Hematopoietic multipotent progenitor cell treated with erythropoietin and hydrocortisone succinate and interleukin-3 and kit ligand, for 4 days (in vitro differentiated cells): Measurements from ENCODE around the gene AGTRAP.

ENCODE experiments used
- DNase-seq: peaks from one replicate; pipeline ENCODE4 v3.0.0-alpha.2; 2015

AGTRAP gene, protein sequence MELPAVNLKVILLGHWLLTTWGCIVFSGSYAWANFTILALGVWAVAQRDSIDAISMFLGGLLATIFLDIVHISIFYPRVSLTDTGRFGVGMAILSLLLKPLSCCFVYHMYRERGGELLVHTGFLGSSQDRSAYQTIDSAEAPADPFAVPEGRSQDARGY

GRCh38 chr1:11735854-11736745, at the start of gene AGTRAP:
AGTRAP (plus strand) TSS chr1:11736136; CDS start chr1:11736209, 73 bp downstream.
- DNase-seq = peak; percentile 97

DNA sequence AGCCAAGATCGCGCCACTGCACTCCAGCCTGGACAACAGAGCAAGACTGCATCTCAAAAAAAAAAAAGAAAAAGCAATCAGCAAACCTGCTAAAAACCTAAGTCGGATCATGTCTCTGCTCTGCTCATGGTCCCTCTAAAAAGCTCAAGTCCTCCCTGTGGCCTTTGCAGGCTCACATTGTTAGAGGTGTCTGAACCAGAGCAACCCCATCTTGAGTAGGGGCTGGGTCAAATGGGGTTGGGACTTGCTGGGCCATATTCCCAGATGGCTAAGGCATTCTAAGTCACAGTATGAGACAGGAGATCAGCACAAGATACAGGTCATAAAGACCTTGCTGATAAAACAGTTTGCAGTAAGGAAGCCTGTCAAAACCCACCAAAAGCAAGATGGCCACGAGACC, 47.4 kb upstream of the AGTRAP start:
- DNase-seq = no peak

DNA sequence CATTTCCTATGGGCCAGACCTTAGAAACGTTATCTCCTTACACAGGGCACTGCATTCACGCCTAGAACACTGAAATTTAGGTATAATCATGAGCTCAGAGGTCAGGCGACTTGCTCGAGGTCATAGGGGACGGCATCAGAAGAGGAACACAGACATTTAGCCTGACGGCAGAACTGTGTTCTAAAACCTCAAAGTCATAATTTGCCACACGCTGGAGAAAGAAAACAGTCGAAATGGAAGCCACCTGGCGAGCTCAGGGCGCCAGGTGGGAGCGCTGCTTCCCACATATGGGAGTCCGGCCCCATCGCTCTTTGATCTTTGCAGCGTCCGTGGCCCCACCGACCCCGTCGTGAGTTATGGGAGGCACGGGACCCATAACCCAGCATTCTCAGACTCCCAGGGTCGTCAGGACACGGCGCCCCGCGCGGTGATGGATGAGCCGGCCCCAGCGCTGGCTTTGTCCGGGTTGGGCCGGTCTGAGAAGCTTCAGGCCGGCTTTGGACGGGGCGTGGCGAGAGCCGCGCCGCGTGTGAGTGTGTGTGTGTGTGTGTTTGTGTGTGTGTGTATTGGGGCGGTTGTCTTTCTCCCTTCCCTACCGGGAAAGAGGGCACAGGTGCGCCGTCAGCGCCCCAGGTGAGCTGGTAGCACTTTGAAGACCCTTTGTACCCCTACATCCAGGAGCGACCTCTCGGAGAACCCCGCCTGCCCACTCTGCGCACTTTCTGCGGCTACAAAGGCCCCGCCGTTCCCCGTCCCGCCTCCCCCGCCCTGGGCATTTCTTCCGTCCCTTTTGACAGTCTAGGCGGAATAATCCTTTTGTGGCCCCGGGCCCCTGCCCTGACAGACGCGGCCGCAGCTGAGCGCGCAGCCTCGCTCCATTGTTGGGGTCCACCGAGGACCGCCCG, 45.3 kb upstream of the AGTRAP start:
- DNase-seq = peak; percentile 25

DNA sequence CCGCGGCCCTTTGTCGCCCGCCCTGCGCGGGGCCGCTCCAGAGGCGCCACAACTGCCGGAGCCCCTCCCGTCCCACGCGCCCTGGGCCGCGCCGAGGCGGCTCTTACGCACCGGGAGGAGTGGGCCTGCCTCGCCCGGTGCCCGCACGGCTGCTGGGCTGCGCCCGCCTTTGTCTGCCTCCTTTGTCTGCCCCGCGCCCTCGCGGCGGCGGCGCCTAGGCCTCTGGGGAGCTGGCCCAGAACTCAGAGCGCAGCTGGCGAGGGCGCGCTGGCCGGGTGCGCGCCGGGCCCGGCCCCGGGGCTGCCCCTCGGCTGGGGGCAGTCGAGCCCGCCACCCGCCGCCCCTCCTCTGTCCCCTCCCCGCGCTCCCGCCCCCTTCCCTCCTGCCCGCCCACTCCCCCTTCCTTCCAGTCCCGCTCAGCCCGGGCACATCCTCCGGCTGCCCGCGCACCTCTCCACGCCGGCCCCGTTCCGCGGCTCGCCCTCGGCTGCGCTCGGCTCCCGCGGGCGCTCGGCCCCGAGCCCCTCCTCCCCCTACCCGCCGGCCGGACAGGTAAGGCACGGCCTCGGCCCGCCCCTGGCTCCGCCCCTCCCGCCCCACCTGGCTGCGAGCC, 44.5 kb upstream of the AGTRAP start, which contains the start of gene DRAXIN:
Gene DRAXIN (plus strand): TSS at position 409 of the 613 bp plus-strand sequence. CDS start 14,549 bp downstream, outside the sequence.
- no peak for DNase-seq

DNA sequence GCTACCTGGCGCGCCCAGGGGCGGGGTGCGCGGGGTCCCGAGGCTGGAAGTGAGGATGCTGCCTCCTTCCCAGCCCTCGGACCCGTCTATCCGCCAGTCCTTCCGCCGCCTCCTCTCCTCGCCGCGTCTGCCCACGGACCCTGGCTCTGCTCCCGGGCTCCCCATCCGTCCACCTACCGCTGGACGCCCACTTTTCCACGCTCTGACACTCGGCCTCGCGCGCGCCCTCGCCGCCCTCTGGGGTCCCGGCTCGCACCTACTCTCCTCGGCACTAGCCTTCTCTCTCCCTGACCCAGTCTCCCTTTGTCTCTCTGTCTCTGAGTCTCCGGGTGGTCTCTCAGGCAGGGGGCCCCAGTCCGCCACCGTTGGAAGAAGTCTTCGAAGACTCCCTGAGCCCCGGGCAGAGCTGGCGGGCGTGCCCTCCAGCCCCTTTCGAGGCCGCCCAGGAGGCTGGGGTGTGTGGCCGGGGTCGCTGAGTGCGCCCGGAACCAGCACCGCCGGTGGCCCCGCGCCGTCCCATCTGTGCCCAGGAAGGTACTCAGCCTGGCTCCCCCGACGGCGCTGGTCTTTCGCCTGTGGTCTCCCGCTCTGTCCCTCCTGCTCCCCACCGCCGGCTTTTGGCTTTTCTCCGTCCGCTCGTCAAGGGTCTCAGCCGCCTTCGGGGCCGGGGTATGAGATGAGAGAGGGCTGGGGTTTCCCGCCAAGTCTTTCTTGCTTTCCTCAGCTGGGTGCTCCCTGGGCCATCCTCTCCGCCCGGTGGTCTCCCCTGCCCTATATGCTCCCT, 43.8 kb upstream of the AGTRAP start:
- DNase-seq = no peak

GRCh38 chr1:11693024-11693590, 42.8 kb upstream of the AGTRAP start:
- peak; percentile 79 for DNase-seq

- DNase-seq = no peak
Observed at GRCh38 chr1:11693917-11694316, 42.0 kb upstream of the AGTRAP start.

DNA sequence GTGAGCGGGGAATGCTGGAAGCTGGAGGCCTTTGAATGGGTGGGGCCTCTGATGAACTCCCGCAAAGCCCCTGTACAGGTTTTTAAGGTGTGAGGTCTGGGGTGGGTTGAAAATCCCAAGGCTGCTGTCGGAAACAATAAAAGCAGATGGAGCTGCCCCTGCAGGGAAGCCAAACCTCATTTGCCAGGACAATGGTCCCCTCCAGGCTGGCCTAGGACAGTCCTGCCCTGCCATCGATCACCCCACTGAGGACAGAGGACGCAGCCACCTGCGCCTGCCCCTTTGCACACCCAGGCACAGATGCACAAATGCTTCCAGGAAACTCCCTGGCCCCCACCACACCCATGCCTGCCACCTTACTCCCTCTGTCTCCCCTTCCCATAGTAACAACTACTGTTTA, 40.1 kb upstream of the AGTRAP start:
- DNase-seq = no peak

DNA sequence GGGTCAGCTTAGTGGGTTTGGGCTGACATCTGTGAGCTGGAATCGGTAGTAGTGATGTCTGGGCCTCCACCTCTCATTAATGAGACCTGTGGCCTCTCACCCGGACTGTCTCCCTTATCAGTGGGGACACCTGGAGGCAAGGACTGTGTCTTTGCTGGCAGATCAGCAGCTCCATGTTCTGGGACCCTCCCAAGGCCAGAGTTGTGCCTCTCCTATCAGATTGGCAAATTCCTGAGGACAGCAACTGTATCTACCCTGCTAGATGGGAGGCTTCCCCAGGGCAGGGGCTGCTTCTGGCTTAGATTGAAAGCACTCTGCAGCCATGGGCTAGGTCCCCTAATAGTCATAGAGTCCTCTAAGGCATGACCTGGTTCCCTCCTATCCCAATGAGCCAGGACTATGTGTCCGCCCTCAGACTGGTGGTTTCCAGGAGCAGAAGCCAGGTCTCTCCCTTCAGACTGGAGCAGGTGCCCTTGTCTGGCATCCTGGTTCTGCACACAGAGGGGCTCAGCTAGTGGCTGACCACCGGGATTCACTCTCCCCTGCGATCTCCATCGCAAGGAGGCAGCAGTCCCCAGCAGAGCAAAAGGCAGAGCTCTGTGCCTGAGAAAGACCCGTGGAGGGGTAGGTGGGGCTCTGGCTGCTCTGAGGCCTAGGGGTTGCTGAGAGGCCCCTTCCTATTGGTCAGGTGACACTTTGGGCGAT, 38.6 kb upstream of the AGTRAP start:
- DNase-seq = peak; percentile 63

DNA sequence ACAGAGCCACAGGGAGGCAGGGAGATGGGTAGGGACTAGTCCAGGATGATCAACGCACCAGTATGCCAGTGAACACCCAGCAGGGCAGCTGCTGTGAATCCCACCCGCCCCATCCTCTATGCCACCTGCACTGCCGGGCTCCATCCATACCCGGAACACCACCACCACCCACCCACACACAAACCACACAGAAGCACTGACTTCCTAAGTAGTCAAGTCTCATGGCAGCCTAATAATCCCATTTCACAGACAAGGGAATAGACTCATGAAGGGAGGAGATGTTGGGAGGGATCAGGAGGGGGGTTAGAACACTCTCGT, 38.1 kb upstream of the AGTRAP start:
- DNase-seq = no peak

DNA sequence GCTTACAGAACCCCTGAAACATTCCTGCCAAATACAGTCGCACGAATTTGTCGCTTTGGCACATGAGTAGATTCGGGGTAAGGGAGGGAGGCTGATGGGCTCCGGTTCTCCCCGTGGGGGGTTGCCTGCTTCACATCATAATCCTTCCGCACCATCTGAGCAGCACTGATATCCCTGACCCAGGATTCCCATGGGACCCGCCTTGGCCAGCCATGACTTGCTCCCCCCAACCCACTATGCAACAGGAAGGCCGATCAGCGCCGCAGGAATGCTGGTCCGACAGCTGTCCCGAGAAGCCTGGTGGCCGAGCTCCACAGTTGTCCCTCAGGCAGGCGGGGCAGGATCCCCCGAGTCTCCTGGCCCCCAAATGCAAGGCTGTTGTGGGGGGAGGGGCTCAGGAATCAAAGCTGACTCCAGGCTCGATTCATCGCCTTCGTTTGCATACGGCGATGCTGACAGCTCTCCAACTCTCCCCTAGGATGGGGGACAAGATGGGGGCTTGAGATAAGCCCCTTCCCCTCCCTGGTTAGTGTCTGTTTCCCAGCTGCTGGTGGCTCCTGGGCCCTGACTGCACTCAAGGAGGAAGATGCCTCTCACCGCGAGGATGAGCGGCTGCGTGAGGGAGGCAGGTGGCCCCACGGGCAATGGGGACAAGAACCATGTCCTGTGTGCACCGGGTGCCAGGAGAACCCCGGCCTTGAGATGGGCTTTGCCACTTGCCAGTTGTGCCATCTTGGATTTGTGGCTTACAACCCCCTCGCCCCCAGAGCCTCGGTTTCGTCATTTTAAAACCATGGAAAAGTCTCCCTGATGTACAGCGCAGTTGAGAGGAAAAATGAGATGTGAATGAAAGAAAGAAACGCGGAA, 35.1 kb upstream of the AGTRAP start:
- DNase-seq = no peak

- no peak for DNase-seq
Observed at GRCh38 chr1:11701551-11701961, 34.4 kb upstream of the AGTRAP start.

DNA sequence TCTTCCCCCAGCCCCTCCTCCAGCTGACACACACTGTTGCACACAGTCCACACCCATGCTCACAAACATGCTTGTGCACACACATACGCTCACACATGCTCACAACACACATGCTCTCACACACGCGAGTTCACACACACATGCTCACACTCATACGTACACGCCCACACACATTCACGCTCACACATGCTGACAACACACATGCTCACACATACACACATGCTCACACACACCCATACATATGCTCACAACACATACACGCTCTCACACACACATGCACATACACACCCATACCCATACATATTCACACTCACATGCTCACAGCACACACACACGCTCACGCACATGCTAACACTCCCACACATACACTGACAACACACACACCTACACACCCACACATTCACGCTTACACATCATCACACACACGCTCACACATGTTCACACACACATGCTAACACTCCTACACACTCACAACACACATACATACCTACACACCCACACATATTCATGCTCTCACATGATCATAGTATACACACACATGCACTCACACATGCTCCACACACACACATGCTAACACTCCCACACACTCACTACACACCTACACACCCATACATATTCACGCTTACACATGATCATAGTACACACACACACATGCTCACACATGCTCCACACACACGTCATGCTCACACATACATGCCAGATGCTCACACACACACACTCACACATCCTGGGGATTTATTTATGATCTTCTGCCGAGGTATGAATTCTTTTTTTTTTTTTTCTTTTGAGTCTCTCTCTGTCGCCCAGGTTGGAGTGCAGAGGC, 33.7 kb upstream of the AGTRAP start:
- no peak for DNase-seq

GRCh38 chr1:11703357-11704193, 32.4 kb upstream of the AGTRAP start:
- DNase-seq = no peak

DNA sequence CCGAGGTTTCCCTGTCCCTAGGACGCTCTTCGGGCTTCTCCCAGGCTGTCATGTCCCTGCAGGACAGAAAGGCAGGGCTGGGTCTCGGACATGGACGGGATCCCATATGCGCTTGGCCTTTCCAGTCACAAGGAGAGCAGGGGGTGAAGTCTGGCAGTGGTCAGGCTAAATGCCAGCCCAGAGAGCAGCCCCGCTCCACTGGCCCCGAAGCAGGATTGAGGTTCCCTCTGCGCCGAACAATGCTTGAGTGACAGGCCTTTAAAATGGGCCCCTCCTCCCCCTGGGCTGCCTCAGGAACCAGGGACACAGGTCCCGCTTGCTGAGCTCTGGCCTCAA, 31.8 kb upstream of the AGTRAP start:
- DNase-seq = no peak

- DNase-seq = no peak
Observed at GRCh38 chr1:11704691-11705475, 31.1 kb upstream of the AGTRAP start.

GRCh38 chr1:11705596-11705995, 30.3 kb upstream of the AGTRAP start:
- no peak for DNase-seq
